ENCODE results near the gene DNASE2.

GRCh38 chr19:12838182-12838885 is 42.9 kb downstream of the DNASE2 start, which contains the start of gene MAST1:
- peak in 3 of 5 experiments; percentile 36 to 48 (median 40) for TF ChIP-seq CTCF (IDR thresholded peaks at IDR 0.05)
- no peak for TF ChIP-seq POLR2A (IDR thresholded peaks at IDR 0.05)

All from transverse colon (tissue), 3 donors.